ENCODE measurements around the gene SCNN1A.

DNA sequence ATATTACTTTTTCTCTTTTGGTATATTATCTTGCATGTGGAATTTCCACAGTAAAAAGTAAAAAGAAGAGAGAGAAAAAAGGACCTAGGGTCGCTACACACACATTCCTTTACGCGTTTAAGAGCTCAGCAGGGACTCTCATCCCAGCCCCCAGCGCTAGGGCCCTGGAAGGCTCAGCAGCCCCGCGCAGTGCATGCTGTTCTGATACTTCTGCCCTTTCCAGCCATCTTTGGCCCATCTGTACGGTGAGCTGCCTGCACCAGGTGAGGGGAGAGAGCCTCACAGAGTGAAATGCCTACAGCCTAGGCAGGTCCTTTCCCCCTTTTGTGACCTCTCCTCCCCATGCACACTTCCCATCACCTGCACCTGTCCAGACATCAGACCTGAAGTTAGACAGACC, 7.0 kb upstream of the SCNN1A start:
- TF ChIP-seq, protein P1, sequence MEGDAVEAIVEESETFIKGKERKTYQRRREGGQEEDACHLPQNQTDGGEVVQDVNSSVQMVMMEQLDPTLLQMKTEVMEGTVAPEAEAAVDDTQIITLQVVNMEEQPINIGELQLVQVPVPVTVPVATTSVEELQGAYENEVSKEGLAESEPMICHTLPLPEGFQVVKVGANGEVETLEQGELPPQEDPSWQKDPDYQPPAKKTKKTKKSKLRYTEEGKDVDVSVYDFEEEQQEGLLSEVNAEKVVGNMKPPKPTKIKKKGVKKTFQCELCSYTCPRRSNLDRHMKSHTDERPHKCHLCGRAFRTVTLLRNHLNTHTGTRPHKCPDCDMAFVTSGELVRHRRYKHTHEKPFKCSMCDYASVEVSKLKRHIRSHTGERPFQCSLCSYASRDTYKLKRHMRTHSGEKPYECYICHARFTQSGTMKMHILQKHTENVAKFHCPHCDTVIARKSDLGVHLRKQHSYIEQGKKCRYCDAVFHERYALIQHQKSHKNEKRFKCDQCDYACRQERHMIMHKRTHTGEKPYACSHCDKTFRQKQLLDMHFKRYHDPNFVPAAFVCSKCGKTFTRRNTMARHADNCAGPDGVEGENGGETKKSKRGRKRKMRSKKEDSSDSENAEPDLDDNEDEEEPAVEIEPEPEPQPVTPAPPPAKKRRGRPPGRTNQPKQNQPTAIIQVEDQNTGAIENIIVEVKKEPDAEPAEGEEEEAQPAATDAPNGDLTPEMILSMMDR (IDR thresholded peaks at IDR 0.05; ENCODE audit: poor library complexity): no peak
- TF ChIP-seq EZH2 (IDR thresholded peaks at IDR 0.05; ENCODE audit: borderline replicate concordance) (no peak), EZH2phosphoT487 (IDR thresholded peaks at IDR 0.05; ENCODE audit: low read depth, severe bottlenecking, unreplicated experiment) (no peak)
